Naive thymus-derived CD4-positive, alpha-beta T cell (primary cell): ENCODE results near the gene BCAS3. TPM values are rescaled to one million over a fixed set of nuclear protein-coding genes. Genes with fewer than 3 reads are reported as not detected.

Experiments
- ATAC-seq: fragments of 150-1000 bp; cut with Tn5 transposase; 2 replicates; pipeline ENCODE4 v1.10.0; 2021; ENCODE audit warnings: mild to moderate bottlenecking, moderate library complexity
- CTCF ChIA-PET: fragments of 350-600 bp; sonication (Branson Sonifier 250); formaldehyde crosslinking; loops from one replicate; lab custom pipeline; 2021; ENCODE audit warnings: antibody characterized with exemption; lab: Charles Lee
- POLR2A ChIA-PET: fragments of 350-600 bp; sonication (Branson Sonifier 250); formaldehyde crosslinking; loops from one replicate; lab custom pipeline; 2021; ENCODE audit warnings: antibody characterized with exemption, inconsistent platforms; lab: Charles Lee
- DNase-seq, 9 donors: peaks; one replicate each; pipeline versions ENCODE4 v3.0.0 to v3.0.0-alpha.2; 2020 to 2022; ENCODE audit warnings: mixed read lengths in 1 of 9
- H3K27ac ChIP-seq: one replicate; pipeline ENCODE4 v1.7.0; 2013; ENCODE audit warnings: mild to moderate bottlenecking, low read depth, low read length, moderate library complexity
- H3K27me3 ChIP-seq, 2 donors: one replicate each; pipeline ENCODE4 v1.7.0; 2013; ENCODE audit warnings: low read length in 2 of 2, mild to moderate bottlenecking in 2 of 2, moderate library complexity in 2 of 2; ENCODE audit not compliant: control insufficient read depth in 2 of 2, insufficient read depth in 2 of 2
- H3K36me3 ChIP-seq, 3 experiments: 1 replicate in 2 of 3; 2 replicates in 1 of 3; pipeline ENCODE4 v1.7.0; 2013; ENCODE audit warnings: low read length in 3 of 3, mild to moderate bottlenecking in 3 of 3, moderate library complexity in 1 of 3; ENCODE audit not compliant: insufficient read depth in 3 of 3, control insufficient read depth in 2 of 3
- H3K4me1 ChIP-seq, 2 donors: one replicate each; pipeline ENCODE4 v1.7.0; 2013; ENCODE audit warnings: low read length in 2 of 2, mild to moderate bottlenecking in 2 of 2, moderate library complexity in 1 of 2; ENCODE audit not compliant: control insufficient read depth in 2 of 2, insufficient read depth in 2 of 2
- H3K4me3 ChIP-seq: 2 replicates; pipeline ENCODE4 v1.7.0; 2013; ENCODE audit warnings: mild to moderate bottlenecking, low read length
- H3K9me3 ChIP-seq, 3 experiments: 1 replicate in 2 of 3; 2 replicates in 1 of 3; pipeline ENCODE4 v1.7.0; 2013; ENCODE audit warnings: low read length in 3 of 3; ENCODE audit not compliant: control insufficient read depth in 2 of 3
- H3K27ac Mint-ChIP-seq, 9 donors: one replicate each; pipeline ENCODE4 v1.8.0; 2020 to 2022; ENCODE audit warnings: mixed read lengths in 9 of 9, mild to moderate bottlenecking in 8 of 9, moderate library complexity in 5 of 9, inconsistent platforms in 2 of 9
- H3K27me3 Mint-ChIP-seq, 5 donors: one replicate each; pipeline ENCODE4 v1.8.0; 2021 to 2022; ENCODE audit warnings: mixed read lengths in 5 of 5, mild to moderate bottlenecking in 1 of 5
- H3K36me3 Mint-ChIP-seq, 5 donors: one replicate each; pipeline ENCODE4 v1.8.0; 2020 to 2022; ENCODE audit warnings: mixed read lengths in 5 of 5, mild to moderate bottlenecking in 3 of 5, inconsistent platforms in 1 of 5
- H3K4me1 Mint-ChIP-seq, 7 donors: one replicate each; pipeline ENCODE4 v1.8.0; 2020 to 2022; ENCODE audit warnings: mixed read lengths in 7 of 7, mild to moderate bottlenecking in 3 of 7, inconsistent platforms in 1 of 7
- H3K4me3 Mint-ChIP-seq, 10 donors: one replicate each; pipeline ENCODE4 v1.8.0; 2020 to 2022; ENCODE audit warnings: mild to moderate bottlenecking in 10 of 10, mixed read lengths in 10 of 10, moderate library complexity in 6 of 10, inconsistent platforms in 2 of 10
- H3K9me3 Mint-ChIP-seq, 11 donors: one replicate each; pipeline ENCODE4 v1.8.0; 2020 to 2022; ENCODE audit warnings: mixed read lengths in 11 of 11, mild to moderate bottlenecking in 4 of 11, inconsistent platforms in 1 of 11, moderate library complexity in 1 of 11
- intact Hi-C, 2 donors: fragments of 100-400 bp; cut with micrococcal nuclease; formaldehyde crosslinking; loops; one replicate each; pipeline ENCODE4 v1.15.1; 2023
- polyA plus RNA-seq, 2 donors: library from polyadenylated mRNA; unstranded; fragments of 300-500 nt; fragmentation: Illumina TruSeq; gene quantifications; one replicate each; pipeline ENCODE4 v1.2.3, GENCODE V29; 2021
- total RNA-seq, 6 experiments: library from RNA in 5 of 6; stranded (reverse) in 5 of 6; gene quantifications; 1 replicate in 5 of 6; 2 replicates in 1 of 6; pipeline ENCODE4 v1.2.3 and lab custom pipeline; 2021 to 2026

The BCAS3 gene
- total and polyA plus RNA-seq, 7 experiments from 2014 or later: 18.4 to 57.8 (median 37.5) TPM

DNA sequence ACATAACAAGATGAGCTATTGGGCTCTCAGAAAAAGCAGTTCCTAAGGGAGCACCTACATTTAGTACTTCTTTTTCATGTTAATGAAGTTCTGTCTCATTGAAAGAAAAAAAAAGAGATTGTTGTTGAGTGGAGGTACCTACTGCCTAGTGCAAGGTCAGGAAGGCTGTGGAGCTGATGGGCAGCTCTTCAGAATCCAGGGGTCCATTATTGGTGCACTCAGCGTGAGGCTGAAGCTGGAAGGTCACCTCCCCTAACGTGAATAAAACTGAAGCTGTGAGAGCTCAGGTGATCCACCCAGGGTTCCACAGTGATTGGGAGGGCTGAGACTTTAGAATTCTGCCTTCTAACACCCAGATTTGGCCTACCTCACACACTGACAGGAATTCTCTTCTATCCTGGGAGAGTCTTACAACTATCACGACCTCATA, 568.1 kb downstream of the BCAS3 start:
- intact Hi-C loops: no loop called here
- Histone ChIP-seq H3K36me3 (no peaks in the 10 kb centered on the region), H3K9me3 (no peaks in the 10 kb centered on the region), H3K27ac (no peak overlapping the region), H3K27me3 (no peaks in the 10 kb centered on the region), H3K4me1 (no peaks in the 10 kb centered on the region), H3K4me3 (no peak overlapping the region)
- ChIA-PET CTCF (no interaction called here), POLR2A (interaction anchor here (1.0 kb wide), 1 partner anchor 18 kb away, joined by 3 read pairs; no protein-coding TSS in a partner anchor)
- ATAC-seq (no peak), DNase-seq (no peak)
- no peaks in the 10 kb centered on the region for H3K27me3 Mint-ChIP-seq
- peaks cover 0 to 19% (median 2%) of the 10 kb centered on the region in 5 donors for H3K36me3 Mint-ChIP-seq
- no peak overlapping the region for H3K27ac Mint-ChIP-seq
- no peak overlapping the region for H3K4me3 Mint-ChIP-seq
- H3K4me1 Mint-ChIP-seq: peaks cover 0 to 13% (median 4%) of the 10 kb centered on the region in 7 donors
- H3K9me3 Mint-ChIP-seq: peaks cover 0 to 2% (median 0%) of the 10 kb centered on the region in 11 donors

DNA sequence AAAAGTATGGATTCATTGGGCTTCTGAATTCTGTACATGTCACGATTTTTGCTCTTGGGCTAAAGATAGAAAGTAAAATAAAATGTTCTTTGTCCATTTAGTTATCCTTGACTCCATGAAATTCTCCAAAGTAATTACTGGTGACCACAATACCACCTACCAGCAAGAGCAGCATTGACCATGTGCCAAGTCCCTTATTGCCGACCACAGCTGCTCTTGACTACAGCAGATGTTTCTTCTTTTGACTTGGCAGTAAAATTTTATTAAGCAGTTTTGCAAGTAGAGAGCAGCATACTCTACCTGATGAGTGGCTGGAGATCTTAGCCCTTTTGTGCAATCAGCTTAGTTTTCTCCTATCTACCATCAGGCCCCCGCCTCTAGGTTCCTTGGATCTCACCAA, 569.8 kb downstream of the BCAS3 start:
- no peak overlapping the region for H3K4me3 Mint-ChIP-seq
- Histone ChIP-seq H3K9me3 (no peaks in the 10 kb centered on the region), H3K36me3 (no peaks in the 10 kb centered on the region), H3K27me3 (no peaks in the 10 kb centered on the region), H3K27ac (no peak overlapping the region), H3K4me3 (no peak overlapping the region), H3K4me1 (no peaks in the 10 kb centered on the region)
- peaks cover 0 to 2% (median 0%) of the 10 kb centered on the region in 11 donors for H3K9me3 Mint-ChIP-seq
- ATAC-seq: no peak
- no peaks in the 10 kb centered on the region for H3K27me3 Mint-ChIP-seq
- ChIA-PET CTCF (no interaction called here), POLR2A (no interaction called here)
- DNase-seq: no peak
- peaks cover 0 to 22% (median 0%) of the 10 kb centered on the region in 5 donors for H3K36me3 Mint-ChIP-seq
- peaks cover 0 to 17% (median 8%) of the 10 kb centered on the region in 7 donors for H3K4me1 Mint-ChIP-seq
- intact Hi-C loops: no loop called here
- H3K27ac Mint-ChIP-seq: no peak overlapping the region

DNA sequence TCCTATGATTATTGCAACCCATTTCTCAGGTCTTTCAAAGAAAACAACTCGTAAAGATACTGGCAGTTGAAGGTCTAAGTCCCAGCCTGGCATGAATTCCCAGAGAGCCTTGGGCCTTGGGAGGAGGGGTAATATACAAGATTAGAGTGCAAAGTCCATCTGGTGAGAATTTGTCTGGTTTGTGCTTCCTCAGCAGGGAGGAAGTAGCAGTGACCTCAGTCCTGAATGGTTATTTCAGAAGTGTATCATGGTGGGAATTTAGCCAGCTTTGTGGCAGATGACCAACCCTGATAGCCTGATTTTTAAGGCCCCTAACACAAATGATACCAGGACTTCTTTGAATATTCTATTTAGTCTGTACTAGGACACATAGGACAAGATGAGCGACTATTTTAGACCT, 570.7 kb downstream of the BCAS3 start:
- Histone ChIP-seq H3K27ac (no peak overlapping the region), H3K4me1 (no peaks in the 10 kb centered on the region), H3K4me3 (no peak overlapping the region), H3K27me3 (no peaks in the 10 kb centered on the region), H3K36me3 (no peaks in the 10 kb centered on the region), H3K9me3 (no peaks in the 10 kb centered on the region)
- CTCF ChIA-PET: no interaction called here
- Mint-ChIP-seq H3K4me1 (peaks cover 0 to 18% (median 8%) of the 10 kb centered on the region in 7 donors), H3K36me3 (peaks cover 0 to 17% (median 0%) of the 10 kb centered on the region in 5 donors), H3K27ac (no peak overlapping the region), H3K9me3 (peaks cover 0 to 1% (median 0%) of the 10 kb centered on the region in 11 donors), H3K27me3 (no peaks in the 10 kb centered on the region), H3K4me3 (no peak overlapping the region)
- POLR2A ChIA-PET: no interaction called here
- intact Hi-C loops: no loop called here
- DNase-seq (no peak), ATAC-seq (no peak)

DNA sequence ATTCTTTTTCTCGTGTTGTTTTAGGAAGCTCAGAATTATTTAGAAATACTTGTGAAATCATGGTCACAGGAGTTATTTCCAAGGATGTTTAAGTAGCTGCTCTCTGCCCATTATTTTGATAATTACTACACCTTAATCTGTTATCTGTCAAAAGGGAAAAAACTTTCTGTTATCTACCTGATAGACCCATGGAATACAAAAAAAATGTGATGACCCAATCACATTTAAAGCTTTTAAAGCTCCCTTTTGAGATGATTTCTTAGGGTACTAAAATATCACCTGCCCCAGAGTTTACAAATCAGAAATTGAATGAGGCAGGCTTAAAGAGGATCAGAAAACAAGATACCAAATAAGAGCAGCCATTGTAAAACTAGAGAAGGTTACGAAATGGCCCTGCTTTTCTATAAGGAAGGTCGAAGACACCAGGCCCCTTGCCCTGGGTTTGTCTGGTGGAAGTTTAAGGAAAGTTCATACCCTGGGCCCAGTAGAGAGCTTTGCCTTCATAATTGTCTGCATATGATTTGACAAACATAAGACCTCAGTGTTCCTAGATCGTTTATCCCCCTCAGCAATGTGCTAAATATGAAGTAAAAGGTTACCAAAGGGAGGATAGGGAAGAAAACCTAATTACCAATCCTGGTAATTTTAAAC, 572.1 kb downstream of the BCAS3 start:
- H3K4me3 ChIP-seq: no peak overlapping the region
- DNase-seq: no peak
- no peaks in the 10 kb centered on the region for H3K9me3 ChIP-seq
- CTCF ChIA-PET: no interaction called here
- H3K27ac ChIP-seq: no peak overlapping the region
- no peaks in the 10 kb centered on the region for H3K36me3 ChIP-seq
- peaks cover 0 to 25% (median 8%) of the 10 kb centered on the region in 7 donors for H3K4me1 Mint-ChIP-seq
- H3K36me3 Mint-ChIP-seq: peaks cover 0 to 16% (median 0%) of the 10 kb centered on the region in 5 donors
- H3K27me3 ChIP-seq: no peaks in the 10 kb centered on the region
- H3K9me3 Mint-ChIP-seq: peaks cover 0 to 1% (median 0%) of the 10 kb centered on the region in 11 donors
- intact Hi-C loops: no loop called here
- POLR2A ChIA-PET: no interaction called here
- H3K27me3 Mint-ChIP-seq: no peaks in the 10 kb centered on the region
- no peaks in the 10 kb centered on the region for H3K4me1 ChIP-seq
- no peak overlapping the region for H3K4me3 Mint-ChIP-seq
- H3K27ac Mint-ChIP-seq: no peak overlapping the region
- no peak for ATAC-seq

GRCh38 chr17:61250335-61250890, 572.8 kb downstream of the BCAS3 start:
- intact Hi-C loops: no loop called here
- POLR2A ChIA-PET: no interaction called here
- Histone ChIP-seq H3K36me3 (no peaks in the 10 kb centered on the region), H3K27me3 (no peaks in the 10 kb centered on the region), H3K4me3 (no peak overlapping the region), H3K4me1 (no peaks in the 10 kb centered on the region), H3K27ac (no peak overlapping the region), H3K9me3 (no peaks in the 10 kb centered on the region)
- Mint-ChIP-seq H3K4me1 (peaks cover 0 to 29% (median 8%) of the 10 kb centered on the region in 7 donors), H3K27ac (no peak overlapping the region), H3K9me3 (peaks cover 0 to 1% (median 0%) of the 10 kb centered on the region in 11 donors), H3K4me3 (no peak overlapping the region), H3K27me3 (no peaks in the 10 kb centered on the region), H3K36me3 (peaks cover 0 to 16% (median 0%) of the 10 kb centered on the region in 5 donors)
- ATAC-seq: peak; percentile 32
- no peak for DNase-seq
- CTCF ChIA-PET: no interaction called here

GRCh38 chr17:61251939-61252865, 574.6 kb downstream of the BCAS3 start:
- no peak overlapping the region for H3K27ac ChIP-seq
- no peaks in the 10 kb centered on the region for H3K27me3 ChIP-seq
- Mint-ChIP-seq H3K36me3 (peaks cover 0 to 16% (median 0%) of the 10 kb centered on the region in 5 donors), H3K4me1 (peaks cover 0 to 29% (median 8%) of the 10 kb centered on the region in 7 donors), H3K27ac (peak overlapping the region in 1 of 9 donors; percentile 59), H3K27me3 (no peaks in the 10 kb centered on the region), H3K4me3 (peak overlapping the region in 1 of 10 donors; percentile 42), H3K9me3 (peaks cover 0 to 1% (median 0%) of the 10 kb centered on the region in 11 donors)
- H3K4me3 ChIP-seq: no peak overlapping the region
- CTCF ChIA-PET: interaction anchor here (0.7 kb wide), 1 partner anchor 137 kb away, joined by 3 read pairs; no protein-coding TSS in a partner anchor
- ATAC-seq (peak; percentile 89), DNase-seq (no peak)
- no peaks in the 10 kb centered on the region for H3K4me1 ChIP-seq
- POLR2A ChIA-PET: no interaction called here
- intact Hi-C loops: no loop called here
- H3K9me3 ChIP-seq: no peaks in the 10 kb centered on the region
- no peaks in the 10 kb centered on the region for H3K36me3 ChIP-seq
